NCI-H1105 (cell line): Measurements from ENCODE around the gene COL28A1.

ENCODE experiments used
- DNase-seq: peaks from one replicate; lab custom pipeline; 2025; lab: John Stamatoyannopoulos, UW

The COL28A1 gene

DNA sequence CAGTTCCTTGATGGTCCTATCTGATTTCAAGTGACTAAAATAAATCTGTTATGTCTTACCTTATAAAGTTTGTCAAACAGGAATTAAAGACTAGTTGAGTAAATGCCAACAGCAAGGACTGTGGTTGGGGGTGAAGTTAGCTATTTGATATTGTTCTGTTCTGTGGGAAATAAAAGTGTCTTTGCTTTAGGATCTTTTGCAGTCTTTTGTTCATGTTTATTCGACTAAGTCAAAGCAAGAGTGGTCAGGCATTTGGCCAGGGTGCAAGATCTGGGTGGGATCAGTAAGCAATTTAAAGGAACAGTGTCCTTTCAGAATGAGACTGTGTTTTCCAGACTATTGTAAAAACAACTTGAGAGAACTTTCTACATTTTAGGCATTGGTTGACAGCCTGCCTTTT lies at the start of gene COL28A1:
Gene COL28A1, minus strand, starts transcription at position 183 of the 400 bp plus-strand sequence. CDS start 2,998 bp downstream, outside the sequence.
- no peak for DNase-seq

DNA sequence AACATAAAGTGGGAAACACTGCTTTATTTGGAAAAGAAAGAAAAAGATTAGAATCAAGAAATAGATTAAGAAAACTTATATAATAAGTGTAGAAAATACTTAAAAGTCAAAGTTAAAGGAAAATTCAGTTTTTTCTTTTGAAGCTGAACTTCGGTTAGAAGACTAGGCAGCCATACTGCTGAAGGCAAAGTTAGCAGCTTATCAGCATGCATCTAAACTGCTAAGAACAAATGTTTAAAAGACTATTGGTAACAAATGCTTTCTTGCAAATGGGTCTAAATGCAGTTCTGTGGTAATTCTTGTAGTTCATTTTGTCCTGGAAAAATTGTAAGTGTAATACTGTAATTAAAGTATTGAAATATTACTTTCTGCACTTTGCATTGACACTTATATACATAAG lies 49.0 kb upstream of the COL28A1 start:
- no peak for DNase-seq

DNA sequence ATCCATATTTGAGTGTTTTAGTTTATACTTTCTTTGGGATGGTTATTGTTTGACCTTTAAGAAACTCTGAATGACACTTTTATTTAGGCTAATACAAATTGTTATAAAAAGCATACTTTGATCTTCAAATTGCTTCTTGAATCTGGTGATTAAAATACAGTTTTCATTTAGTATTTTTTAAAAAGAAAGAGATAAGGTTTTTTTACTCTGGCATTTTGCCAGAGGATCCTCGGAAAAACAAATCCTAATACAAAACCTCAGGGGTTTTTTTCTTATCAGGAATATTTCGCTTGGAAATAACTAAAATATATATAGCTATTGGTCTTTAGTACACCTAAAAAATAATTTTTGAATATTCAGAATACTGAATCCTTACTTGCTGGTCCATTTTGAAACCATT lies 48.1 kb upstream of the COL28A1 start:
- DNase-seq = no peak

DNA sequence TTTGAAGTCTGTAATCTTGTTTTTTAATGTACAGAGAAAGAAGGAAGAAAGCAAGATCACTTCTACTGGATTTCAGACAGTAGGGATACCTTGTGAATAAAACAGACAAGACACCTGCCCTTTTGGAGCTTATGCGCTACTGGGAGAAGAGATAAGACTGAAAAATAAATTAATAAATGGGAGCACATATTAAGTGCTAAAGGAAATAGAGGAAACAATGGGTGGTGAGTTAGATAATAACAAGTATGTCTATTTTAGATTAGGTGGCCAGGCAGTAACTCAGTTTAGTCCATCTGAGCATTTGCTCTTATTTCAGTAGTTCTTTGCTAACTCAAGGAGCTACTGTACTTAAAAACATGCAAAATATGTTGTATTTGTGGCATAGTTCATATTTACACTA lies 46.9 kb upstream of the COL28A1 start:
- no peak for DNase-seq

DNA sequence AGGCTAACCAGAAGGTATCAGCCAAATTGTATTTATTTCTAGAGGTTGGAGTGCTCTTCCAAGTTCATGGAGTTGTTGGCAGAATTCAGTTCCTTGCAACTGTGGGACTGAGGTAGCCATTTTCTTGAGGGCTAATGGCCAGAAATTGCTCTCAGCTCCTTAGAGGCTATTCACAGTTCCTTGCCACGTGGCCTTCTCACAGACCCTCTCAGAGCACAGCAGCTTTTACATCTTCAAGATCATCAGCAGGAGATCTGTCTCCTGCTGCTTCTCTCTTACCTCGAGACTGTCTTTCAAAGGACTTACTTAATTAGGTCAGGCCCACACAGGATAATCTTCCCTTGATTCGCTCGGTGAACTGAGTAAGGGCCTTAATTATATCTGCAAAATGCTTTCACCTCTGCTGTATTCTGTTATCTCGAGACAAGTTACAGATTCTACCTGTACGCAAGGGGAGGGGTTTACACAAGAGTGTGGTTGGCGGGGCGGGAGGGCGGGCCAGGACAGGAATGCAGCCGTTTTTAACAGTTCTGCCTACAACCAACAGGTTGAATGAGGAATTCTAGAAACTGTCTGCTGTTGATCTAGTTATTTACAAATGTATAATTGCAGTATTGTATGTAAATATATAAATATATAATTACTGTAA lies 46.0 kb upstream of the COL28A1 start:
- DNase-seq = no peak

DNA sequence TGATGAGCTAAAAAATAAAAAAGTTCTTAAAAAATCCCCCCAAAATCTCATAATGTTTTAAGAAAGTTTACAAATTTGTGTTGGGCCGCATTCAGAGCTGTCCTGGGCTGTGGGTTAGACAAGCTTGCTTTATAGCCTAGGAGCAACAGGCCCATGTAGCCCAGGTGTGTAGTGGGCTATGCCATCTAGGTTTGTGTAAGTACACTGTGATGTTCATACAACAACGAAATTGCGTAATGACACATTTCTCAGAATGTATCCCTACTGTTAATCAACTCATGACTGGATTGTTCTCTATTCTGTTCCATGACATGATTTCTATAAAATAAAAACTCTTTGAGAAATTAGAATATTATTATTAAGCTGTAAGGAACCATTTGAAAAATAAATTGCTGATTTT lies 44.0 kb upstream of the COL28A1 start:
- no peak for DNase-seq

DNA sequence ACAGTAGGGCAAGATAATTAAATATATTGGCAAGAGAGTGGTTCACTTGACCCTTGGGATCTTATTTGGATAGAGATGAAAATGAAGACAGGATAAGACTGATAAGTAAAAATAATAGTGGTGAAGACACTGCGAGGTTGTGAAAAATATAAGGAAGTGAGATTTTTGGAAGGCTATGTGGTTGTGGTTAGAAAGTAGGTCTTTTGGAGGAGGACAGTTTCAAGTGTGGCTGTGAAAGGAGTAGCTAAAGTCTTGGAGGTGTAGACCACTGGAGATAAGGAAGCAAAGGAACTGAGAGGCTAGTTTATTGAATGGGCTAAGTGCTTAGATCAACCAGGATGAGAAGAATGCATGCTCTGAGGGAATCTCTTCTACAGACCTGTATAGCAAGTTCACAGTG lies 42.2 kb upstream of the COL28A1 start:
- DNase-seq = no peak

DNA sequence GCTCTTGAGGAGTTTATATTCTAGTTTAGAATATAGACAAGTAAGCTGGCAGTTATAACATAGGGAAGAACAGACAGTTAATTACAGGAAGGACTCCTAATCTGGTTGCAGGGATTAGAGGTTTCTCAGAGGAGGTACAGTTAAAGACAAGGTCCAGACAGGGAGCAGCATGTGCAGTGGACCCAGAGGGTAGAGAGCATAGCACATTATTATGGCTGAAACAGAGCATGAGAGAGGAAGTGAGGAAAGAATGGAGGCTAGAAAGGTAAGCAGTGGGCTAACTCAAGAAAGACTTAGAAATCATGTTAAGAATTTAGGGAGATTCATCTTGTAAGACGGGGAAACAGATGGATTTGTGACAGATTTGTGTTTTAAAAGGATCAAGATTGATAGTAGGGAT lies 40.7 kb upstream of the COL28A1 start:
- DNase-seq = no peak

DNA sequence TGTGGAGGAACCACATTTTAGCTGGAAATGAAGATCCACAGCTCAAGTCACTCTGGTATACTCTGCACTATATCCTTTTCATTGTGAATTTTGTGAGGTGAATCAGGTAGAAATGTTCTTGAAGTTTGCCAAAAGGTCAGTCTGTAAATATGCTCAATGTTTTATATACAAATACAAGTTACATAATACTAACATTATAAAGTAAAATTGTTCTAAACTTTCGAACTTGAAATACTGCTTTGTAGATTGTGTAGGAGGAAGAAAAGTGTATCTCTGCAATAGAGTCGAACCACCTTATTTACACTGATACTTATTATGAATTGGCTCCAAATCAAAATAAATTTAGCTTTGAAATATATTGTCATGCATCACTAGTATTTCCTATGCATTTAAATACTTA lies 38.0 kb upstream of the COL28A1 start:
- DNase-seq = no peak

DNA sequence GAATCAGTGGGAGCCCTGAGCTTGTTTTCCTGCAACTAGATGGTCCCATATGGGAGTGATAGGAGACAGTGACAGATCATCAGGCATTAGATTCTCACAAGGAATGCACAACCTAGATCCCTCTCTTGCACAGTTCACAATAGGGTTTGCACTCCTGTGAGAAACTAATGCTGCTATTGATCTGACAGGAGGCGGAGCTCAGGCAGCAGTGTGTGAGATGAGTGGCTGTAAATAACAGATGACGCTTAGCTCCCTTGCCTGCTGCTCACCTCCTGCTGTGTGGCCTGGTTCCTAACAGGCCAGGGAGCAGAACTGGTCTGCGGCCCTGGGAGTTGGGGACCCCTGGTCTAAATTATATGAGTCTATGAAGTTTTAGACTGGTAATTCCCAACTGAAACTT lies 34.9 kb upstream of the COL28A1 start:
- no peak for DNase-seq

DNA sequence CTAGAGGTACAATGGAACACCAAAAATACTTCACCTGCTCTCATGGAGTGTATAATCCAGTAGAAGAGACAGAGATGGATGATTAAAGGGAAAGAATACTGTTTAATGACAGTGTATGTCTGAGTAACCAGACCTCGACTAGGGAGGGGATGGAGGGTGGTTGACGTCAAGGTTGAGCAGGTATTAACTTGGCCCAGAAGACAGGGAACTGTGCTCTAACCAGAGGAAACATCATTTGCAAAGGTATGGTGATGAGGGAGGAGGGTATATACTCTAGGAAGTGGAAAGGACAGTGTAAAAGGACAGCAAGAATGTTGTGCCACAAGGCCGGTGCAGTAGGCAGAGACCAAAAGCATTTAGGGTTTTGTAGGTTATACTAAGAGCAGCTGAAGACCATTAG lies 33.9 kb upstream of the COL28A1 start:
- DNase-seq = no peak

DNA sequence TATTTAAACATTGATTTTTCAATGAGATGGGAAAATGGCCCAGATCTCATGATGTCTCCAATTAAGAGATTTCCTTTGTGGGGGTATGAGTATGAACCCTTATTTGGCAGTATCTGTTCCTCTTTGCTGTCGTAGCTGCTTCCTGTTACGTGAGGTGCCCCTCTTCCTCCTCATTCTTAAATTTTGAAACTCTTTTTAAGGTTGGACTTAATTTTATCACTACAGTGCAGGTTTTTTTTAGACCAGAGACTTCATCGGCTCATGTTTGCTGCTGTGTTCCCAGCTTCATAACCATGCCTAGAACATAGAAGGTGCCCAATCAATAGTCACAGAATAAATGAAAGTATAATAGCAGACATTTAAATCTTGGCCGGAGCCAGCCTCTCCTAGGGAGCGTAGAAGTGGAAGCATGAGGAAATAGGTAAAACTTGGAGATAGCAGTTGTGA lies 33.4 kb upstream of the COL28A1 start:
- DNase-seq = no peak

DNA sequence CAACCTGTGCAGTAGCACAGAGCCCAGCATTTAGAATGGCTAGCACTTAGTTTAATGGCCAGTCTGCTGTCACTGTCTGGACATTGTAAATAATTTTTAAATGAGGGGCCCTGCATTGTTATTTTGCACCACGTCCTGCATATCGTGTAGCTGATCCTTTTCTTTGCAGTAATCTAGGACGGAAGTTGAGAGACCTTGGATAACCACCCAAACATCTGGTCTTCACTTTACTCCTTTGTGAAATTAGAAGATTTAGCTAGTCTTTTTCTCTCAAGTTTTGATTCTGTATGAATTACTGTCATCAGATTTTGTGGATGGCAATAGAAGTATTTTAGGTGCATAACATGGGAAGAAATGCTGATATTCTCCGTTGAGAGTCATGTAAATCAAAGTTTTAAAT lies 32.9 kb upstream of the COL28A1 start:
- DNase-seq = no peak

DNA sequence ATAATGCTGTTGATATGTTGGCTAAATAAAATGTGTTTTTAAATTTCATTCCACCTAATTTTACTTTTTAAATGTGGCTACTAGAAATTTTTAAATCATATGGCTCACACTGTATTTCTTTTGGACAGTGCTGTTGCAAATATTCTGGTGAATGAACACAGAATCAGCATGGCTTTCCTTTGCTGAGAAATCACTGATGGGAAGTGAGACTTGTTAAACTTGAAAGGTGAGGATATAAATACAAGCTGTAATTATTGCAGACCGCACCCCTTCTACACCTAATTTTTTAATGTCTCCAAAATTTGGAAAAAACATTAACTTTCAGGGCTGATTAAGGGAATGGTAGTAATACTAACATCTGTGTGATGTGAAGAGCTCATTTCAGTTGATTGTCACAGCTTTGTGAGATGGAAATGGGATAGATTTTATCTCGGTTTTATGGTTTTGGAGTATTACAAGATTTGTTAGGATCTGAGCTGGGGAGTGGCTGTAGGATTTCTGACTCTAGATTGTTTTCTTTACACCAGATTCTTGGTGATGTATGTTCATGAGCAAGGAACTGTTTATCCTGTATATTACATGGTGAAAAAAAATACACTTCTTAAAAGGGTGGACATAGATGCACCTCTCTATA lies 32.3 kb upstream of the COL28A1 start:
- peak; percentile 13 for DNase-seq

DNA sequence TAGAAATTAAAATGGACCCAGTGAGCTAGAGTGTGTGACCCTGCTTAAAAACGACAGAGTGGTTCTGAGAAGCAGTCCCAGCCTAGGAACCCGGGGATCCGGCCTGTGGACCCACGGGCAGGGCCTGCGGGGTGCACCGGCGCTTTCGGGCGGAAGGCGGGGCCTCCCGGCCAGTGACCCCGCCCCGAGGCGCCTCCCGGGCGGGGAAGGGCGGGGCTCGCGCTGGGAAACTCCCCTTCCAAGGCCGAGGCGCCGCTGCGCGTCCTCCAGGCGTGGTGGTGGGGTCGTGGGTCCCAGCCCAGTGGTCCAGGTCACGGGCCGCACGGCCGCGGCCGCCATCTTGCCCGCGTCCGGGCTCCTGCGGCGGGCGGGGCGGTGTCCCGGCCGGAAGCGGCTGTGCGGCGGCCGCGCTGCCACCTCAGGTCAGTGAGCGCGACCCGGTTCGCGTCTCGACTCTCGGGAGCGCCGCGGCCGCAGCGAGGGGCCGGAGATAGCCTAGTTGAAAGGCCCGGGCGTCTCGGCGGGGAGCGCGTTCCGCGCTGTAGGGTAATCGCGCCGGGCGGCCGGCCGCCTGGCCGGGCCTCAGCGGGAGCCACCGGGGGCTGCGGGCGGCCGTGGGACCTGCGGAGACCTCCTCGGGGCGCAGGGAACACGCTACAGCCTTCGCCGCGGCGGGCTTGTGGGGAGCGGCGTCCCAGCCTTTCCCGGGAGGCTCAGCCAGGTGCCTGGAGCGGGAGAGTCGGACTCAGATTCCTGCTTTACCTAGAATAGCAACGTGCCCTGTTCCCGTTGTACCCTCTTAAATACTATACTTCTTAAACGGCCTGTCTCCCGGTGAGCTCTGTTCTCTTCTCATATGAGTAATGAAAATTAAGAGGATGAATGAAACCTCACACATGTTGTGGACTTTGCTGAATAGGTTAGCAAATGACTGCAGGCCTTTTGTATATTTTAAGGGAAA lies 31.3 kb upstream of the COL28A1 start, which contains the start of gene MIOS:
Gene MIOS, plus strand, starts transcription at position 234 of the 961 bp plus-strand sequence. CDS start 5,592 bp downstream, outside the sequence.
- peak; percentile 78 for DNase-seq

DNA sequence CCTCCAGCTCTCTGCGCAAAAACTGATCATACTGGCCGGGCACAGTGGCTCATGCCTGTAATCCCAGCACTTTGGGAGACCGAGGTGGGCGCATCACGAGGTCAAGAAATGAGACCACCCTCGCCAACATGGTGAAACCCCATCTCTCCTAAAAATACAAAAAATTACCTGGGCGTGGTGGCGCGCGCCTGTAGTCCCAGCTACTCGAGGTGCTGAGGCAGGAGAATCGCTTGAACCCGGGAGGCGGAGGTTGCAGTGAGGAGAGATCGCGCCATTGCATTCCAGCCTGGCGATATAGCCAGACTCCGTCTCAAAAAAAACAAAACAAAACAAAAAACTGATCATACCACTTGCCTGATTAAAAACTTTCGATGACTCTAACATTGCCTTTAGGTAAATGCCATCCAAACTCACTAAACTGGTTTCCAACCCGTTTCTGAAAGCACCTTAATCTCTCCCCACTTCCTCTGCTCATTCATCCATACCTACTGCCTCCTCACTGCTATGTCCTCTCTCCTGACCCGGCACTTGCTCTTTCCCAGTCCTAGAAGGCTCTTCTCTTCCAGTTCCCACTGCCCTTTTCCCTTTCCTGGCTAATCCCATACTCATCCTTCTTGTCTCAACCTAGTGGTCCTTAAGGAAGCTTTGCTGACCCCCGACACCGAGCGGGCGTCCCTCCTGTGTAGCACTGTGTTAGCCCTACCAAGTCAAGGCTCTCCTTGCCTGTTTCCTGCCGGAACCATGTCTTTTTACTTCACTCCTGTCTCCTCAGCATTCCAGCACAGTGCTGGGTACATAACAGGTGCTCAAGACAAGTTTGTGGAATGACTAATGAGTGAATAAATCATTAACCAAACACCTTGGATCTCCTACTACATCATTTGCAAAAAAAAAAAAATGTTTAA lies 30.3 kb upstream of the COL28A1 start:
- DNase-seq = no peak

DNA sequence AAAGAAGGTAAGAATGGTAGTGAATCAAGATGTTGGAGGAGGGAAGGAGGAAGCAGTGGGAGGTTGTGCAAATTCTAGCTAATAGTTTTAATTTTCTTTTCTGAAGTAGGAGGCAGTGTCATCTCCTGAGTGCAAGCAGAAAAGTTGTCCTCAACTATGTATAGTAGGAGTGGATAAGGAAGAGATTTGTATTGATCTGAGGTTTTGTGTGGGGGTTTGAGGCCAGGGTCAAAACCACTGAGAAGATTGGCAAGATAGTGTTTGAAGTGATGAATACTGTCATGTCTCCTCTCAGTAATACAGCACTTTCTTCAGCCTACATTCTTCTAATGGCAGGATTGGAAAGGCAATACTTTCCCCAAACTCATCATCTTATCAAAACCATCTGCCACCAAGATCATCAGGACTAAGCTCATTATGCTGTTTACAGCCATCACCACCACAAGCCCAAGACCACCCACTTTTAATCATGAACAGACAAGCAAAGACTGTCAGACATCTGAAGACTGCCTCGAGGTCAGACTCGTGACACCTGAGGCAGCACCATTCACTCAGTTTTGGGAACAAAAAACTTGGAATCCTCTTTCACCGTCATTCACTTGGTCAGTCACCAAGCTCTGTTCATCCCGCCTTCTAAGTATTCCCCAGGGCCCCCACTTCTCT lies 29.5 kb upstream of the COL28A1 start:
- no peak for DNase-seq

DNA sequence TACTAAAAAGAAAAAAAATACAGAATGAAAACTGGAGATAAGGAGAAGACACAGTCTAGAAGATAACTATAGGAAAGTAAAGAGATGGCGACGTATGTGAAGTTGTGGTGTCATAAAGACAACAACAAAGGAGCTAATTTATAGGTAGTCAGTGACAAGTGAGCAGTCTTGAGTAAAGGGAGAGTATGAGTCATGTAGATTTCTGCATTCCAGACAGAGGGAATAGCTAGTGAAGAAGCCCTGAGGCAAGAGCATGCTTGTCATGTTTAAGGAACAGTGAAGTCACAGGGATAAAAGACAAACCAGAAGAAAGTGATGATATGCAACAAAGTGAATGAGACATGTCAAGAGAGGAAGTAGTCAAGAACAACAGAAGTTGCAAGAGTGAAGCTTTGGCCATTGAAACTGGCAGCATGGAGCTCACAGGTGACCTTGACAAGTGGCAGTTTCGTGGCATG lies 28.7 kb upstream of the COL28A1 start:
- DNase-seq = no peak

DNA sequence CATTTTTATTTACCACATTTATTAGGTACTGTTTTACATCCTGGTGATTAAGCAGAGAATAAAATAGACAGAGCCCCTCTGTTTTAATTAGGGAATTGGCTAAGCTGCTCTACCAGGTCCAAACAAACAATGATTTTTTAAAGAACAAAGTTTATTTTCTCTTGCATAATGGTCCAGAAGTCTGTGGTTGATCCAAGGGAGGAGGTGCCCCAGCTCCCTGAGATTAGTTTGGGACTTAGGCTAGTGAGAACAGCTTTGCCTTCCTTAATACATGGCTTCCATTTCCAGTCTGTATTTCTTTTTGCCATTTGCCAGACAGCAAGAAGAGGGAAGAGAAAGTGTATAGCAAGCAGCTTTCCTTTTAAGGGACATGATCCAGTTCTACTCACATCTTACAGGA lies 28.1 kb upstream of the COL28A1 start:
- DNase-seq = no peak

DNA sequence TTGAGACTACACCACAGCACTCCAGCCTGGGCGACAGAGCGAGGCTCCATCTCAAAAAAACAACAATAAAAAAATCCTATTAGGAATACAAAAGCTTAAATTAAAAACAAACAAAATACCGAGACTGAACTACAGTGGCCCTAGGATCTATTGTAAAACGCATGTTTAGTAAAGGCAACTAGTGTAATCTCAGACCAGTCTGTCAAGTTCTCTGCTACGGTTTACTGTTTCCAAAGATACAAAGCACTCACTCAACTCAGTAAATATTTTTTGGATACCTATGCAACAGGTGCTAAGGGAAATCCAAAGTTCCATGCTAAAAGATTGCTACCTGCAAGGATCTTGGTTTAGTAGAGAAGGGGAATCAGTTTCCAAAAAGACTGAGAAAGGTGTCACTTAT lies 27.6 kb upstream of the COL28A1 start:
- no peak for DNase-seq

DNA sequence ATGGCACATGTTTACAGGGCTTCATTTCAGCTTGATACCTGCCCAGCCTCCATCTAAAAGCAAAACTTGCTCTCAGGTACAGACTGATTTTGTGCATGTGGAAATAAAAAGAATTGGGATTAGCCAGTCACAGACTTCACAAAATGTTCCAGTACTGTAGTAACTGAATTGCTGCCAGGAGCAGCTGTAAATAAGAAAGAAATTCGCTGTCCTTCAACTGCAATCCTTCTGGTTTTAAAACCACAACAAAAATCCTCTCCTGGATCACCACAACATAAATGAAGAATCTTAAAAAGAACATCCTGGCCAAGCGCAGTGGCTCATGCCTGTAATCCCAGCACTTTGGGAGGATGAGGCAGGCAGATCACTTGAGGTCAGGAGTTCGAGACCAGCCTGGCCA lies 27.1 kb upstream of the COL28A1 start:
- DNase-seq = no peak
